LHCN-M2 (cell line): ENCODE results near the gene ABI3. TPM values are rescaled to one million over a fixed set of nuclear protein-coding genes. Genes with fewer than 3 reads are reported as not detected.
A peak's percentile ranks its signal among the peaks of the same experiment; 100 is the strongest.

Experiments used
- DNase-seq: peaks from one replicate; pipeline ENCODE4 v3.0.0-alpha.2; 2012; ENCODE audit warnings: low read depth
- total RNA-seq: library from RNA; depleted of rRNA; stranded (reverse); fragments of >200 nt; gene quantifications from 2 replicates; pipeline ENCODE4 v1.2.3, GENCODE V29; 2014

The ABI3 gene
- total RNA-seq, 1 experiment from 2014 or later = not detected

GRCh38 chr17:49197346-49197998 lies 13.0 kb upstream of the ABI3 start:
- no peak for DNase-seq

GRCh38 chr17:49198211-49198610 lies 12.3 kb upstream of the ABI3 start:
- no peak for DNase-seq

- DNase-seq = no peak
Measured at GRCh38 chr17:49200423-49201083, 10.0 kb upstream of the ABI3 start.

GRCh38 chr17:49201481-49201927 lies 9.0 kb upstream of the ABI3 start:
- no peak for DNase-seq

- no peak for DNase-seq
Measured at GRCh38 chr17:49203796-49204195, 6.7 kb upstream of the ABI3 start.

GRCh38 chr17:49204516-49204915 lies 6.0 kb upstream of the ABI3 start:
- peak; percentile 27 for DNase-seq

GRCh38 chr17:49209061-49209571 lies 1.4 kb upstream of the ABI3 start:
- DNase-seq = peak; percentile 19

- no peak for DNase-seq
Measured at GRCh38 chr17:49213399-49213798, 2.9 kb downstream of the ABI3 start.

GRCh38 chr17:49213847-49214246 lies 3.3 kb downstream of the ABI3 start:
- no peak for DNase-seq

- DNase-seq = no peak
Measured at GRCh38 chr17:49214676-49215360, 4.3 kb downstream of the ABI3 start.

- no peak for DNase-seq
Measured at GRCh38 chr17:49216482-49216881, 6.0 kb downstream of the ABI3 start.

GRCh38 chr17:49216953-49217650 lies 6.6 kb downstream of the ABI3 start:
- DNase-seq = no peak

- DNase-seq = no peak
Measured at GRCh38 chr17:49217651-49218413, 7.3 kb downstream of the ABI3 start.

- DNase-seq = no peak
Measured at GRCh38 chr17:49218941-49219913, 8.7 kb downstream of the ABI3 start.

- no peak for DNase-seq
Measured at GRCh38 chr17:49219987-49220386, 9.5 kb downstream of the ABI3 start.

- no peak for DNase-seq
Measured at GRCh38 chr17:49223168-49223516, 12.6 kb downstream of the ABI3 start.

- peak; percentile 15 for DNase-seq
Measured at GRCh38 chr17:49223517-49224197, 13.2 kb downstream of the ABI3 start.

GRCh38 chr17:49224198-49224996 lies 13.9 kb downstream of the ABI3 start:
- DNase-seq = no peak

GRCh38 chr17:49224997-49225337 lies 14.5 kb downstream of the ABI3 start:
- no peak for DNase-seq
